ENCODE data around the gene STK32A. TPM values are rescaled to one million over a fixed set of nuclear protein-coding genes. Genes with fewer than 3 reads are reported as not detected.

STK32A gene
- total and polyA plus RNA-seq, 2 donors (not counting 1 experiment from before 2014, with no cell fraction given) = not detected

DNA sequence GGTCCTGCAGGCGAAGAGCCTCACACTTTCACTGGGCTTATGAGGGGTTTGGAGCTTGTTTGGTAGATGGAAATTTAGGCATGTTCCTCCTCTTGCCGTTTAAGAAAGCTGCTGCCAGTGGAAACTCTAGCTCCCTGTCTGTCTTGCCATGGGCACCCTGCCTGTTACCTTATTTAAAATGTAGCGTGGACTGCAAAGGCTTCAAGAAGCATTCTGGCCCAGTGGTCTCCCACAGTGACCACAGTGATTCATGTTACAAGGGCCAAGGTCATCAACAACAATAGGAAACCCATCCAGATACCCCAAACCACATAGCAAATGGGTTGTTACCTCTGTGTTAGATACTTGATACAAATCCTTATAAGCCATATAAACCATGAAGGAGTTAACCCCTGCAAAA, 178.4 kb downstream of the STK32A start:
- Histone ChIP-seq H4K20me1 (ENCODE audit: control insufficient read depth, insufficient read depth, low read length, poor library complexity, severe bottlenecking) (no peaks in the 10 kb centered on the region), H3K79me2 (ENCODE audit: control insufficient read depth, insufficient read depth, low read length) (no peaks in the 10 kb centered on the region), H3K9me3 (ENCODE audit: control extremely low read depth in 1 of 3, control insufficient read depth in 2 of 3, insufficient read depth in 1 of 3, low read length in 2 of 3) (no peaks in the 10 kb centered on the region), H2AFZ (ENCODE audit: insufficient read depth, low read depth, low read length, poor library complexity, severe bottlenecking) (no peak overlapping the region), H3K36me3 (replicated peaks in 1 of 2; ENCODE audit: control extremely low read depth in 1 of 2, control insufficient read depth in 1 of 2, extremely low read depth in 1 of 2, insufficient read depth in 2 of 2, low read length in 1 of 2) (no peaks in the 10 kb centered on the region), H3K4me3 (ENCODE audit: control extremely low read depth in 1 of 5, extremely low read depth in 1 of 5, insufficient read depth in 1 of 5, low read depth in 2 of 5, low read length in 4 of 5) (no peak overlapping the region), H3K9ac (ENCODE audit: low read length) (no peak overlapping the region), H3K27me3 (replicated peaks in 1 of 4; ENCODE audit: control extremely low read depth in 1 of 4, control insufficient read depth in 3 of 4, insufficient read depth in 4 of 4, low read length in 3 of 4) (no peaks in the 10 kb centered on the region), H3K27ac (ENCODE audit: low read length in 2 of 2) (no peak overlapping the region), H3K4me2 (replicated peaks; ENCODE audit: low read depth, low read length, poor library complexity, severe bottlenecking) (no peak overlapping the region), H3K4me1 (ENCODE audit: control insufficient read depth in 2 of 2, insufficient read depth in 2 of 2, low read length in 2 of 2) (no peaks in the 10 kb centered on the region)
- no peaks in the 10 kb centered on the region for H3K4me1 Mint-ChIP-seq
- no peak overlapping the region for H3K27ac Mint-ChIP-seq
- H3K9me3 Mint-ChIP-seq (ENCODE audit: insufficient read depth) = no peaks in the 10 kb centered on the region
- ATAC-seq (ENCODE audit: low read depth) (no peak), DNase-seq (no peak)
- POLR2A ChIA-PET = no interaction called here
- intact Hi-C loops (cut with micrococcal nuclease) = no loop called here
- H3K27me3 Mint-ChIP-seq = peaks cover 3% of the 10 kb centered on the region
- TF ChIP-seq, protein P1, sequence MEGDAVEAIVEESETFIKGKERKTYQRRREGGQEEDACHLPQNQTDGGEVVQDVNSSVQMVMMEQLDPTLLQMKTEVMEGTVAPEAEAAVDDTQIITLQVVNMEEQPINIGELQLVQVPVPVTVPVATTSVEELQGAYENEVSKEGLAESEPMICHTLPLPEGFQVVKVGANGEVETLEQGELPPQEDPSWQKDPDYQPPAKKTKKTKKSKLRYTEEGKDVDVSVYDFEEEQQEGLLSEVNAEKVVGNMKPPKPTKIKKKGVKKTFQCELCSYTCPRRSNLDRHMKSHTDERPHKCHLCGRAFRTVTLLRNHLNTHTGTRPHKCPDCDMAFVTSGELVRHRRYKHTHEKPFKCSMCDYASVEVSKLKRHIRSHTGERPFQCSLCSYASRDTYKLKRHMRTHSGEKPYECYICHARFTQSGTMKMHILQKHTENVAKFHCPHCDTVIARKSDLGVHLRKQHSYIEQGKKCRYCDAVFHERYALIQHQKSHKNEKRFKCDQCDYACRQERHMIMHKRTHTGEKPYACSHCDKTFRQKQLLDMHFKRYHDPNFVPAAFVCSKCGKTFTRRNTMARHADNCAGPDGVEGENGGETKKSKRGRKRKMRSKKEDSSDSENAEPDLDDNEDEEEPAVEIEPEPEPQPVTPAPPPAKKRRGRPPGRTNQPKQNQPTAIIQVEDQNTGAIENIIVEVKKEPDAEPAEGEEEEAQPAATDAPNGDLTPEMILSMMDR (IDR thresholded peaks at IDR 0.05) = no peak
- no peak for TF ChIP-seq EZH2 (IDR thresholded peaks at IDR 0.05; ENCODE audit: borderline replicate concordance, insufficient read depth, low read depth, low read length, poor library complexity, severe bottlenecking)
- 86% methylated on average over 3 of the region's 3 CpGs for WGBS (ENCODE audit: insufficient coverage)
- no peak overlapping the region for H3K4me3 Mint-ChIP-seq
- CTCF ChIA-PET = no interaction called here

DNA sequence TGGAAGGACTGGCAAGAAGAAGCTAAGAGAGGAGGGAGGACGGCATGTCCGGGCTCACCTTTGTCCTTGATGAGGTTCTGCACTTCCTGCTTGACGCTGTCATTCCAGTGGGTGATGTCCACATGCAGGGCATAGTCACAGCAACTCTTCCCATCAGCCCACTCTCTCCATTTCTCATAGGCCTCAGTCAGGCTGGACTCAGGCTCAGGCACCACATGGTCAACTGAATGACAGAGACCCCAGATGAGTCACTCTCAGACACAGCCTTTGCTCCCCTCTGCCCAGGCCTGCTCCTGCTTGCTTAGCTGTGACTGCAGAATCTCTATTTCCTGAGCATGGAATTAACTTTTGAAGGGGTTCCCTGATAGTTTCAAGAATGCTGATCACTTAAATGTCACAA, 180.8 kb downstream of the STK32A start:
- H2AFZ ChIP-seq (ENCODE audit: insufficient read depth, low read depth, low read length, poor library complexity, severe bottlenecking) = no peak overlapping the region
- no peaks in the 10 kb centered on the region for H3K79me2 ChIP-seq (ENCODE audit: control insufficient read depth, insufficient read depth, low read length)
- TF ChIP-seq, protein P1 (IDR thresholded peaks at IDR 0.05) = no peak
- TF ChIP-seq EZH2 (IDR thresholded peaks at IDR 0.05; ENCODE audit: borderline replicate concordance, insufficient read depth, low read depth, low read length, poor library complexity, severe bottlenecking) = no peak
- H3K27me3 ChIP-seq (replicated peaks in 1 of 4; ENCODE audit: control extremely low read depth in 1 of 4, control insufficient read depth in 3 of 4, insufficient read depth in 4 of 4, low read length in 3 of 4) = no peaks in the 10 kb centered on the region
- H3K9ac ChIP-seq (ENCODE audit: low read length) = no peak overlapping the region
- intact Hi-C loops (cut with micrococcal nuclease) = no loop called here
- no peak for ATAC-seq (ENCODE audit: low read depth)
- H3K4me3 ChIP-seq (ENCODE audit: control extremely low read depth in 1 of 5, extremely low read depth in 1 of 5, insufficient read depth in 1 of 5, low read depth in 2 of 5, low read length in 4 of 5) = no peak overlapping the region
- H4K20me1 ChIP-seq (ENCODE audit: control insufficient read depth, insufficient read depth, low read length, poor library complexity, severe bottlenecking) = no peaks in the 10 kb centered on the region
- H3K4me1 ChIP-seq (ENCODE audit: control insufficient read depth in 2 of 2, insufficient read depth in 2 of 2, low read length in 2 of 2) = no peaks in the 10 kb centered on the region
- H3K4me2 ChIP-seq (replicated peaks; ENCODE audit: low read depth, low read length, poor library complexity, severe bottlenecking) = no peak overlapping the region
- no peak overlapping the region for H3K27ac Mint-ChIP-seq
- no peak for DNase-seq
- no peaks in the 10 kb centered on the region for H3K36me3 ChIP-seq (replicated peaks in 1 of 2; ENCODE audit: control extremely low read depth in 1 of 2, control insufficient read depth in 1 of 2, extremely low read depth in 1 of 2, insufficient read depth in 2 of 2, low read length in 1 of 2)
- no peaks in the 10 kb centered on the region for H3K4me1 Mint-ChIP-seq
- no peaks in the 10 kb centered on the region for H3K9me3 Mint-ChIP-seq (ENCODE audit: insufficient read depth)
- H3K27me3 Mint-ChIP-seq = peaks cover 3% of the 10 kb centered on the region
- ChIA-PET POLR2A (no interaction called here), CTCF (no interaction called here)
- 89% methylated on average over 3 of the region's 3 CpGs for WGBS (ENCODE audit: insufficient coverage)
- no peak overlapping the region for H3K27ac ChIP-seq (ENCODE audit: low read length in 2 of 2)
- no peaks in the 10 kb centered on the region for H3K9me3 ChIP-seq (ENCODE audit: control extremely low read depth in 1 of 3, control insufficient read depth in 2 of 3, insufficient read depth in 1 of 3, low read length in 2 of 3)
- no peak overlapping the region for H3K4me3 Mint-ChIP-seq
